PC-3 (cell line): ENCODE data around the gene MOB3A. TPM values are rescaled to one million over a fixed set of nuclear protein-coding genes. Genes with fewer than 3 reads are reported as not detected.

Experiments used
- ATAC-seq: fragments of 200-7000 bp; cut with Tn5 transposase; 2 replicates; pipeline ENCODE4 v1.9.1; 2020; ENCODE audit warnings: mild to moderate bottlenecking, moderate library complexity
- BruUV-seq: library from RNA; stranded (reverse); fragments of 400-500 nt; replicated peaks from 2 replicates; lab custom pipeline; 2021; lab: Mats Ljungman, UMichigan
- CTCF ChIA-PET: fragments of 300-600 bp; sonication (Branson Sonifier 250); formaldehyde crosslinking; loops from one replicate; lab custom pipeline; 2022; ENCODE audit warnings: antibody characterized with exemption; lab: Charles Lee
- POLR2A ChIA-PET: fragments of 300-600 bp; sonication (Branson Sonifier 250); formaldehyde crosslinking; loops from one replicate; lab custom pipeline; 2022; ENCODE audit warnings: antibody characterized with exemption; ENCODE audit not compliant: unreplicated experiment; lab: Charles Lee
- DNase-seq: peaks from one replicate; pipeline ENCODE4 v3.0.0-alpha.2; 2015
- H2AFZ ChIP-seq: fragments of 300-600 bp; sonication (generic); 2 replicates; pipeline ENCODE4 v1.6.0; 2016; ENCODE audit warnings: antibody characterized with exemption, low read length
- H3F3A ChIP-seq: fragments of 300-600 bp; sonication (generic); one replicate; pipeline ENCODE4 v1.6.0; 2017; ENCODE audit warnings: antibody characterized with exemption, low read length, control low read depth, mild to moderate bottlenecking; ENCODE audit not compliant: unreplicated experiment
- H3K27ac ChIP-seq: fragments of 300-600 bp; sonication (generic); 2 replicates; pipeline ENCODE4 v1.5.1; 2016; ENCODE audit warnings: mild to moderate bottlenecking, low read length
- H3K27me3 ChIP-seq: fragments of 300-600 bp; sonication (generic); 2 replicates; pipeline ENCODE4 v1.6.1; 2016; ENCODE audit warnings: low read length, mixed read lengths
- H3K36me3 ChIP-seq: fragments of 300-600 bp; sonication (generic); 2 replicates; pipeline ENCODE4 v1.6.1; 2016; ENCODE audit warnings: low read depth, mixed run types, low read length, mixed read lengths
- H3K4me1 ChIP-seq: fragments of 300-600 bp; sonication (generic); 2 replicates; pipeline ENCODE4 v1.5.1; 2016; ENCODE audit warnings: low read length; ENCODE audit not compliant: insufficient read depth
- H3K4me2 ChIP-seq: fragments of 300-600 bp; sonication (generic); 2 replicates; pipeline ENCODE4 v1.6.0; 2016; ENCODE audit warnings: low read length
- H3K4me3 ChIP-seq: fragments of 300-600 bp; sonication (generic); 2 replicates; pipeline ENCODE4 v1.5.1; 2016; ENCODE audit warnings: mild to moderate bottlenecking, low read length, mixed read lengths
- H3K79me2 ChIP-seq: fragments of 300-600 bp; sonication (generic); 2 replicates; pipeline ENCODE4 v1.6.1; 2017; ENCODE audit warnings: low read length, mixed read lengths
- H3K9ac ChIP-seq: fragments of 300-600 bp; sonication (generic); 2 replicates; pipeline ENCODE4 v1.6.0; 2016; ENCODE audit warnings: mild to moderate bottlenecking, low read length
- H3K9me2 ChIP-seq: fragments of 300-600 bp; sonication (generic); replicated peaks from 2 replicates; pipeline ENCODE4 v1.6.1; 2016; ENCODE audit warnings: mixed run types, low read length, mixed read lengths
- H3K9me3 ChIP-seq: fragments of 300-600 bp; sonication (generic); 2 replicates; pipeline ENCODE4 v1.6.1; 2016; ENCODE audit warnings: low read length, mixed read lengths
- H4K20me1 ChIP-seq: fragments of 300-600 bp; sonication (generic); 2 replicates; pipeline ENCODE4 v1.6.1; 2016; ENCODE audit warnings: low read length, mixed read lengths
- CTCF ChIP-seq: fragments of 300-600 bp; sonication (generic); conservative IDR thresholded peaks from 2 replicates; pipeline ENCODE4 v1.5.1; 2017; ENCODE audit warnings: antibody characterized with exemption, low read depth, mild to moderate bottlenecking, low read length
- EZH2 ChIP-seq: fragments of 300-600 bp; sonication (generic); IDR thresholded peaks from one replicate; pipeline ENCODE4 v1.6.1; 2017; ENCODE audit warnings: antibody characterized with exemption, mild to moderate bottlenecking, low read length; ENCODE audit not compliant: unreplicated experiment
- EZH2phosphoT487 ChIP-seq: fragments of 300-600 bp; sonication (generic); IDR thresholded peaks from 2 replicates; pipeline ENCODE4 v1.6.1; 2018; ENCODE audit warnings: mild to moderate bottlenecking, antibody characterized with exemption, low read length, borderline replicate concordance
- intact Hi-C: fragments of 100-400 bp; cut with micrococcal nuclease; formaldehyde crosslinking; loops from 2 replicates; pipeline ENCODE4 v1.9.0; 2023
- total RNA-seq: library from RNA; depleted of rRNA; stranded (reverse); fragments of >200 nt; gene quantifications from 2 replicates; pipeline ENCODE4 v1.2.3, GENCODE V29; 2014

Gene MOB3A
- total RNA-seq, 1 experiment from 2014 or later: 15.1 TPM

GRCh38 chr19:2057484-2058469, 38.3 kb downstream of the MOB3A start:
- Histone ChIP-seq H3K36me3 (no peaks in the 10 kb centered on the region), H3K27ac (no peak overlapping the region), H3K4me1 (peaks cover 41% of the 10 kb centered on the region), H3K9ac (no peak overlapping the region), H3K4me2 (no peak overlapping the region), H3K9me3 (no peaks in the 10 kb centered on the region), H3K27me3 (no peaks in the 10 kb centered on the region), H4K20me1 (no peaks in the 10 kb centered on the region), H3K79me2 (no peaks in the 10 kb centered on the region), H3K4me3 (no peak overlapping the region), H3F3A (no peaks in the 10 kb centered on the region), H3K9me2 (no peaks in the 10 kb centered on the region), H2AFZ (no peak overlapping the region)
- ChIA-PET POLR2A (no interaction called here), CTCF (no interaction called here)
- TF ChIP-seq CTCF (no peak), EZH2phosphoT487 (no peak), EZH2 (no peak)
- ATAC-seq: no peak
- BruUV-seq: no TSS peak
- intact Hi-C loops: no loop called here
- DNase-seq: no peak

- Histone ChIP-seq H3K9ac (no peak overlapping the region), H3K4me2 (no peak overlapping the region), H3K27ac (no peak overlapping the region), H3K9me3 (no peaks in the 10 kb centered on the region), H3K9me2 (no peaks in the 10 kb centered on the region), H4K20me1 (no peaks in the 10 kb centered on the region), H3F3A (no peaks in the 10 kb centered on the region), H2AFZ (no peak overlapping the region), H3K4me3 (no peak overlapping the region), H3K79me2 (no peaks in the 10 kb centered on the region), H3K36me3 (no peaks in the 10 kb centered on the region), H3K27me3 (no peaks in the 10 kb centered on the region), H3K4me1 (peaks cover 36% of the 10 kb centered on the region)
- no peak for ATAC-seq
- no peak for TF ChIP-seq EZH2
- no peak for TF ChIP-seq EZH2phosphoT487
- no peak for TF ChIP-seq CTCF
- intact Hi-C loops: no loop called here
- ChIA-PET POLR2A (no interaction called here), CTCF (interaction anchor here (0.5 to 0.6 kb wide), 3 partner anchors 22 to 246 kb away, joined by 3 to 8 read pairs (median 4); no protein-coding TSS in a partner anchor)
- DNase-seq: no peak
- no TSS peak for BruUV-seq
Observed at GRCh38 chr19:2056837-2057192, 39.3 kb downstream of the MOB3A start.
